Measurements from ENCODE around the gene NDUFS5. TPM values are rescaled to one million over a fixed set of nuclear protein-coding genes. Genes with fewer than 3 reads are reported as not detected.
"Not testable (repeated sequence)": the region's sequence is repeated elsewhere in the genome, so short reads cannot be mapped to it uniquely, and the experiment has no call there.

The NDUFS5 gene
- total RNA-seq, result 100 to 1,000 TPM; 363 to 848 (median 611) TPM

DNA sequence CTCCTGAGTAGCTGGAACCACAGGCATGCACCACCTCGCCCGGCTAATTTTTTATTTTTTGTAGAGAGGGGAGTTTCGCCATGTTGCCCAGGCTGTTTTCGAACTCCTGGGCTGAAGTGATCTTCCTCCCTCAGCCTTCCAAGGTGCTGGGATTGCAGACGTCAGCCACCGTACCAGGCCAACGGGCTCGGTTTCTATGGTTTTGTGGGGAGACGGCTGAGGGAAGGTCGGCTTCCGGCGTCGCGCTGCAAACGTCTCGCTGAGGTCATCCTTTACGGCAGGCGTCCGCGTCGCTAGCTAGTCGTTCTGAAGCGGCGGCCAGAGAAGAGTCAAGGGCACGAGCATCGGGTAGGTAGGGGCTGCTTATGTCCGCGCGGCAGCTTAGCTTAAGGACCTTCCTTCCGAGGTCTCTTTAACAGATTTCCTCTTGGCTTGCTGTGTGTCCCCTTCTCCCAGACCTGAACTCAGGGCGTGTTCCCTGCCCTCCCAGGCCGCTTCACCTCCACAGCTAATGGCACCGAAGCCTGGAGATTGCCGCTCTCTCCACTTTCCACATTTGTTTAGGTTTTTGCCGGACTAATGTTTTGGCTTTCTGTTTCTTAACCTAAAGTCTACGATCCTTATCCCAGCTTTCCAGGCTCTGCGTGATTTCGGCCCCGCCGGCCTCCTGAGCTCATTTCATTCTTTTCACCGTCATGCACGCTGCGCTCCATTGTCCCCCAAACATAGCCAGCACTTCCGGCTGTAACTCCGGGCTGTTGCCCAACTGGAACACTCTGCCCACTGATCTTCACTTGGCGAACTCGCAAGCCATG, at the start of gene NDUFS5:
Gene NDUFS5, plus strand, starts transcription at position 300 of the 815 bp plus-strand sequence. CDS start 2,375 bp downstream, outside the sequence.
- in situ Hi-C loops (cut with MboI; ENCODE audit: low pct_unique_long_range_greater_than_20kb in 2 of 9, low sequenced_read_pairs in 9 of 9, unreplicated experiment in 9 of 9), result no loop called here
- Histone ChIP-seq H3K4me1 (replicated peaks in 1 of 2) (peaks cover 5% of the 10 kb centered on the region in 2 donors), H3K27ac (peak within 1 kb of the TSS; percentile 78 to 91), H3K4me3 (peak within 1 kb of the TSS; percentile 59 to 83 (median 61))
- peak; percentile 86 to 96 (median 94) for ATAC-seq (replicated peaks in 6 of 8)
- WGBS, 10 experiments, result 0 to 2% (median 0%) methylated on average over 3 to 46 of the region's 47 CpGs

DNA sequence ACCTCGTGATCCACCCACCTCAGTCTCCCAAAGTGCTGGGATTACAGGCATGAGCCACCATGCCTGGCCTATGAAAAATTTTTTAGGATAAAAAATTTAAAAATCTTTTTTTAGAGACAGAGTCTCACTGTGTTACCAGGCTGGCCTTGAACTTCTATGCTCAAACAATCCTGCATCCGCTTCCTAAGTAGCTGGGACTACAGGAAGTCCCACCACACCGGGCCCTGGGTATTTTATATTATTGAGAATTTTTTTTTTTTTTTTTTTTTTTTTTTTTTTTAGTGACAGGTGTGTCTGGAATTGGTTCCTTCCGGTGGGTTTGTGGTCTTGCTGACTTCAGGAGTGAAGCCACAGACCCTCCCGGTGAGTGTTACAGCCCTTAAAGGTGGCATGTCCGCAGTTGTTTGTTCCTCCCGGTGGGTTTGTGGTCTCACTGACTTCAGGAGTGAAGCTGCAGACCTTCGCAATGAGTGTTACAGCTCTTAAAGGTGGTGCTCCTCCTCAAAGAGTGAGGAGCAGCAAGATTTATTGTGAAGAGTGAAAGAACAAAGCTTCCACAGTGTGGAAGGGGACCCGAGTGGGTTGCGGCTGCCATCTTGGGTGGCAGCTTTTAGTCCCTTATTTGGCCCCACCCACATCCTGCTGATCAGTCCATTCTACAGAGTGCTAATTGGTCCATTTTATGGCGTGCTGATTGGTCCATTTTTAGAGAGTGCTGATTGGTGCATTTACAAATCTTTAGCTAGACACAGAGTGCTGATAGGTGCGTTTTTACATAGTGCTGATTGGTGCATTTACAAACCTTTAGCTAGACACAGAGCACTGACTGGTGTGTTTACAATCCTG, 48.5 kb upstream of the NDUFS5 start:
- in situ Hi-C loops (cut with MboI; ENCODE audit: low pct_unique_long_range_greater_than_20kb in 2 of 9, low sequenced_read_pairs in 9 of 9, unreplicated experiment in 9 of 9); ATAC-seq (replicated peaks in 6 of 8); H3K4me3 ChIP-seq; H3K27ac ChIP-seq; H3K4me1 ChIP-seq (replicated peaks in 1 of 2): not testable (repeated sequence)
- 42 to 100% (median 77%) methylated on average over 2 to 12 of the region's 12 CpGs for WGBS, 10 experiments

DNA sequence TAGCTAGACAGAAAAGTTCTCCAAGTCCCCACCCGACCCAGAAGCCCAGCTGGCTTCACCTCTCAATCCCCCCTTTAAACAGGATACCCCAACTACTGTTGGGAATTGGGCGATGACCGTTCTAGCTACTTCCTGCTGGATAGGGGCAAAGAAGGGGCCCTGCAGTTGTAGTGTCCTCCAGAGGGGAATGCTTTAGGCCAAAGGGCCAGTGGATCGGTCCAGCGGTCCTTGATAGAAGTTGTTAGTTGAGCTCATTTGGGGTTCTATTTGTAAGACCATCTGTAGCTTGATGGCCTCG, 48.0 kb upstream of the NDUFS5 start:
- H3K27ac ChIP-seq; ATAC-seq (replicated peaks in 6 of 8); H3K4me3 ChIP-seq; in situ Hi-C loops (cut with MboI; ENCODE audit: low pct_unique_long_range_greater_than_20kb in 2 of 9, low sequenced_read_pairs in 9 of 9, unreplicated experiment in 9 of 9); H3K4me1 ChIP-seq (replicated peaks in 1 of 2): not testable (repeated sequence)
- 81 to 100% (median 90%) methylated on average over 1 to 5 of the region's 6 CpGs; no CpG with 5 or more reads in 4 of the 10 experiments for WGBS, 10 experiments

DNA sequence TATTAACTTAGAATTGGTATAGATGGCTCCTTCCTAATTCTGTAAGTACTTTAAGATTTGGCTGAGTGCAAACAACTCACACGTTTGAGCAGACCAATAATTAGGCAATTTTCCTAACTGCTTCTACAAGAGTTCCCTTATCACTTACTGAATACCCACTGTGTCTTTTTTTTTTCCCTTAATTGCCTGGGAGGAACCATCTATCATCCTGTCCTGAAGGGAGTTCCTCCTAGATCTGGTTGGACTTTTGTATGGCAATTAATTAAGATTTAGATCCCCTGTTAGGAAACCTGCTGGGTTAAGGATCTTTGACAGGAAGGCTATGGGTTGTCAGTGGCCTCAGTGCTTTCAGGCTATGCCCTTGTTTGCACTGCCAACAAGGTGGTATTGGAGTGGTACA, 46.8 kb upstream of the NDUFS5 start:
- ATAC-seq (replicated peaks in 6 of 8); H3K27ac ChIP-seq; in situ Hi-C loops (cut with MboI; ENCODE audit: low pct_unique_long_range_greater_than_20kb in 2 of 9, low sequenced_read_pairs in 9 of 9, unreplicated experiment in 9 of 9); H3K4me3 ChIP-seq; H3K4me1 ChIP-seq (replicated peaks in 1 of 2): not testable (repeated sequence)
- 0 to 83% (median 63%) methylated on average over 1 of the region's 1 CpG; no CpG with 5 or more reads in 4 of the 10 experiments for WGBS, 10 experiments

DNA sequence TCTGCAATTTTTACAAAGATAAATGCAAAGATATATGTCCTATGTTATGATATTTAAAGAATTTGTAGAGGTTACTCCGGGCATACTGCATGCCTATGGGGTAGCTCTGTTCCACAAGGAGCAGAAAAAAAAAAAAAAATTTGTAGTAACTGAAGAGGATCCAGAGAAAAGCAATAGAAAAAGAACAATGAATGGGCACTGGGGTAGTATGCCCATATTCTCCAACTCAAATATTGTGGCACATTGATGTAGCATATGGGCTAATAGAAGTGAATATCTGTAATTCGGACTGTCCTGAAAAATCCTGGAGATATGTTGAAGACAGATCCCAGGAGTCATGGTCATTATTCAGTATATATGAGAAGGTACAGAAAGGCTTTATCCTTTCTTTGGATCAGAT, 36.2 kb upstream of the NDUFS5 start:
- in situ Hi-C loops (cut with MboI; ENCODE audit: low pct_unique_long_range_greater_than_20kb in 2 of 9, low sequenced_read_pairs in 9 of 9, unreplicated experiment in 9 of 9), result no loop called here
- H3K4me3 ChIP-seq, result no peak overlapping the region
- WGBS, 10 experiments, result 38 to 100% (median 66%) methylated on average over 1 to 2 of the region's 2 CpGs
- ATAC-seq (replicated peaks in 6 of 8), result no peak
- no peak overlapping the region for H3K27ac ChIP-seq
- H3K4me1 ChIP-seq (replicated peaks in 1 of 2), result peaks cover 14% of the 10 kb centered on the region in 2 donors

DNA sequence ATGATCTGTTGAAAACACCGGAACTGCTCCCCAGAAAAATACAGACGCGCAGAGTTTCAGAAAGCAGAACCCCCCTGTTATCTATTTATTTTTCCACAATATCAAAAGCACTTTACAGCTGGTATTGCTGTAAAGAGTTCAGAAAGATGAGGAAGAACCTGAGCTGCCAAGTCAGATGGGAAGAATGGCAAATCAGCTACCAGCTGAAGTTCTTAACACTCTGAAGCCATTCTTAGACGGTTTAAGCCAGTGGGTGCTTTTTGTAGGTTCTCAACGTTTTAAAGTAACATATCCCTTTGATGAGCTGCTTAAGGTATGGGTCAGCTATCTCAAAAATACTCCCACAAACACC, 35.8 kb upstream of the NDUFS5 start:
- WGBS, 10 experiments, result 20 to 94% (median 42%) methylated on average over 1 to 5 of the region's 5 CpGs; no CpG with 5 or more reads in 2 of the 10 experiments
- Histone ChIP-seq H3K4me1 (replicated peaks in 1 of 2) (peaks cover 14% of the 10 kb centered on the region in 2 donors), H3K4me3 (peak overlapping the region; percentile 70 to 93 (median 91)), H3K27ac (peak overlapping the region; percentile 74 to 91)
- ATAC-seq (replicated peaks in 6 of 8), result no peak
- in situ Hi-C loops (cut with MboI; ENCODE audit: low pct_unique_long_range_greater_than_20kb in 2 of 9, low sequenced_read_pairs in 9 of 9, unreplicated experiment in 9 of 9), result no loop called here

DNA sequence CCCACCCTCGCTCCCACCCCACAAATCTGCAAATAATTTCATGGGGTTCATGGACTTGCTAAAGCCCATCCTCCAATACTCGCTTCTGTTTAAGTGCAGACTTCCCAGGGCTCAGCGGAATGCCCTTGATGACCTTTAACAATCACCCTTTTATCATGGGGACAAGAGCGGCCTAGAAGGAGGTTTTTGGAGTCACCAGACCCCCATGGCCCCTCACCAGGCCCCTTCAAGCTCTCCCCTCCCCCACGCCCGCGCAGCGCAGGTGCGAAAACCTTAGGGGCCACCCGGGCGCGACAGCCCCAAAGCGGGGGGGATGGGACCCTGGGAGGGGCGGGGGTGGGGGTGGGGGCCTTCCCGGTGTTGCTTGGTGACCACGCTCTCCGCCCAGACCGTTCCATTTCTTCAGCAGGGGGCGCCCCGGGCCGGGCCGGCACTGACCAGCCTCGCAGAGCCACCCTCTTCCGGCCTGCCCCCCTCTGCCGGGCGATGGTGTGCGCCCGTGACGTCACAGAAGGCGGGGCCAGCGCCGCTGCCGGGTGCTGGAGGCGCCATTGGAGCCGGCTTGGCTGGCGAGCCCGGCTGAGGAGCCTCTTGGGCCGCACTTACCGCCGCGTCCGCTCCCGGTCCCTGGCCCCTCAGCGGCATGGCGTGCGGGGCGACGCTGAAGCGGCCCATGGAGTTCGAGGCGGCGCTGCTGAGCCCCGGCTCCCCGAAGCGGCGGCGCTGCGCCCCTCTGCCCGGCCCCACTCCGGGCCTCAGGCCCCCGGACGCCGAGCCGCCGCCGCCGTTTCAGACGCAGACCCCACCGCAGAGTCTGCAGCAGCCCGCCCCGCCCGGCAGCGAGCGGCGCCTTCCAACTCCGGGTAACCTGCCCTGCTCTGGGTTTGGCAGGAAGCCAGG, 35.2 kb upstream of the NDUFS5 start, which contains the start of gene AKIRIN1:
Gene AKIRIN1, plus strand, starts transcription at position 539 of the 900 bp plus-strand sequence. Its CDS starts 105 bp downstream, at position 644.
- H3K4me3 ChIP-seq, result peak within 1 kb of the TSS; percentile 70 to 93 (median 91)
- ATAC-seq (replicated peaks in 6 of 8), result peak; percentile 84 to 96 (median 94)
- H3K4me1 ChIP-seq (replicated peaks in 1 of 2), result peaks cover 14% of the 10 kb centered on the region in 2 donors
- 0 to 17% (median 2%) methylated on average over 1 to 4 of the region's 76 CpGs; no CpG with 5 or more reads in 6 of the 10 experiments for WGBS, 10 experiments
- peak within 1 kb of the TSS; percentile 91 to 92 for H3K27ac ChIP-seq
- in situ Hi-C loops (cut with MboI; ENCODE audit: low pct_unique_long_range_greater_than_20kb in 2 of 9, low sequenced_read_pairs in 9 of 9, unreplicated experiment in 9 of 9), result no loop called here

DNA sequence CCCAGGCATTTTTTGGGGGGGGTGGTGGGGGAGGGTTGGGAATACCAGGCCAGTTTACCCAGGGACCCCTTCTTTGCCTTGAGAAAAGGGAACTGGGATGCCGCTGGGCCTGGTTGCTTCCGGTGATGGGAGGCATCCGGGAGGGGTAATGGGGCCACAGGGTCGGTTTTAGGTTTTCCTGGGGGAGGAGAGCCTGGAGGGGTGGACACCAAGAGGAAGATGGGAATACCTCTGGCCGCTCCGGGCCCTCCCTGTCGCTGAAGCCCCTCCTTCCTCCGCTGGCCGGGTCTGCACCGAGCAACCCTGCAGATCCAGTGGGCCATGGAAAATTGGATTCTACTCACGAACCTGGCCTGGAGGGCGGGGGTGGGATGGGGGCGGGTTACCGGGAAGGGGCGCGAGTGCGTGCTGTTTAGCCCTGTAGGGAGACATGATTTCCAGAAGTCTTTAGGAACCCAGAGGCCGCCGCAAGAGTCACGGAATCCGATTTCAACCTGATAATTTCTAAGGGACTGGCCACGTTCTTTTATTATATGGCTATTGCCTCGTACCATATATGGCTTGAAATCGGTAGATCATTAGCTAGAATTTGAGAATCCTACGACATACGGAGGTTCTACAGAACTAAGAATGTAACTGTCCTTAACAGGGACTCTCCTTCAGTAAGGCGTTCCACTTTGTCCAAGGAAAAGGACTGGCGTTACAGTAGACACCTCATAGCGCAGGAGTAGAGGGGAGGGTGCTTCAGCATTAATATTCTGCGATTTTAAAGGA, 34.3 kb upstream of the NDUFS5 start:
- WGBS, 10 experiments, result 0 to 7% (median 0%) methylated on average over 1 to 14 of the region's 30 CpGs
- H3K4me3 ChIP-seq, result peak overlapping the region; percentile 70 to 93 (median 91)
- in situ Hi-C loops (cut with MboI; ENCODE audit: low pct_unique_long_range_greater_than_20kb in 2 of 9, low sequenced_read_pairs in 9 of 9, unreplicated experiment in 9 of 9), result no loop called here
- peak overlapping the region; percentile 91 to 92 for H3K27ac ChIP-seq
- ATAC-seq (replicated peaks in 6 of 8), result peak; percentile 19 to 46 (median 42)
- H3K4me1 ChIP-seq (replicated peaks in 1 of 2), result peaks cover 14% of the 10 kb centered on the region in 2 donors

DNA sequence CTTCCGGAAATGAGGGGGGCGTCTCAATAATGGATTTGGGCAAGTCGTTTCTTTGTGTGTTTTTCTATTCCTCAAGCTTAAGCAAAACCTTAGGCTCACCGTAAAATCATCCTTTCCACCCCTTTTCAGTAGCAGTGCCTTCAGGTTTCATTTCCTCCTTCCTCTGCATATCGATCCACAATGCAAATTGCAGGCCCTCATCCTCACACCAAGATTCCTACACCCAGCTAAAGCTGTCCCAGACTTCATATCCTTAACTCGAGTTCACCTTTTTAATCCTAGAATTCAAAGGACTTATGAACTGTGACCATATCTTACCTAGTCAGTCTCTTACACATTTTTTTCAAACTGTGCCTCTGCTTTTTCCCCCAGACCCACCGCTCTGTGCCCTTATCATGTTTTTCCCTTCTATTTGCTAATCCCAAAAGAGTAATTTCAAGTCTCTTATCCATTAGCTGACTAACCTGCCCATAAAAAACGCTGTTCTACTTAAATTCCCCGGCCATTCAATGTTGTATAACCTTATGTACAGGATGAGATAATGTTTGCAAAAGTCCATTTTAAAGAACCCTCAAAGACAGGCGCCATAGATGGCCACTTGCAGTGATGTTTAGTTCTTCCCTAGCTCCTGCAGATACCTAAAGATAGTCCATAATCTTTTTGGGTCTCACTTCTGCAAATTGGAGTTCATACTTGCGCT, 33.6 kb upstream of the NDUFS5 start:
- in situ Hi-C loops (cut with MboI; ENCODE audit: low pct_unique_long_range_greater_than_20kb in 2 of 9, low sequenced_read_pairs in 9 of 9, unreplicated experiment in 9 of 9), result no loop called here
- peak overlapping the region; percentile 70 to 93 (median 91) for H3K4me3 ChIP-seq
- WGBS, 10 experiments, result 5 to 30% (median 22%) methylated on average over 2 to 11 of the region's 11 CpGs

DNA sequence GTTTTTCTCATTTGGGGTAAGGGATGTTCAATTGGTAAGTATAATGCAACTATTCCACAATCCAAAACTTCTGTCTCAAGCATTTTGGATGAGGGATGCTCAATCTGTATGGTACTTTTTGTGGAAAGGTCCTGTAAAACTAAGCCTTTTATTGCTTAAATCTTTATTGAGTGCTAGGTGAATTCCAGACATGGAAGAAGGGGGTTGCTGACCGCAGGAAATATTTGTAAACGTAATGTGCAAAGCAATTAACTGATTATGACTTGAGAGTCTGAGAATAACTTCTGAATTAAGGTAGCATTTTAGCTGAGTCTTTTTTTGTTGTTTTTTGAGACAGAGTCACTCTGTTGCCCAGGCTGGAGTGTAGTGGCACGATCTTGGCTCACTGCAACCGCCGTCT, 32.0 kb upstream of the NDUFS5 start:
- Histone ChIP-seq H3K27ac (no peak overlapping the region), H3K4me3 (no peak overlapping the region), H3K4me1 (replicated peaks in 1 of 2) (peaks cover 14% of the 10 kb centered on the region in 2 donors)
- ATAC-seq (replicated peaks in 6 of 8), result no peak
- 72 to 100% (median 95%) methylated on average over 1 to 5 of the region's 5 CpGs for WGBS, 10 experiments
- in situ Hi-C loops (cut with MboI; ENCODE audit: low pct_unique_long_range_greater_than_20kb in 2 of 9, low sequenced_read_pairs in 9 of 9, unreplicated experiment in 9 of 9), result no loop called here

More for the DNA sequence above, 33.6 kb upstream of the NDUFS5 start:
- Histone ChIP-seq H3K27ac (peak overlapping the region in 1 of 2 donors; percentile 91), H3K4me1 (replicated peaks in 1 of 2) (peaks cover 14% of the 10 kb centered on the region in 2 donors)
- ATAC-seq (replicated peaks in 6 of 8), result peak in 1 of 8 experiments; percentile 2

DNA sequence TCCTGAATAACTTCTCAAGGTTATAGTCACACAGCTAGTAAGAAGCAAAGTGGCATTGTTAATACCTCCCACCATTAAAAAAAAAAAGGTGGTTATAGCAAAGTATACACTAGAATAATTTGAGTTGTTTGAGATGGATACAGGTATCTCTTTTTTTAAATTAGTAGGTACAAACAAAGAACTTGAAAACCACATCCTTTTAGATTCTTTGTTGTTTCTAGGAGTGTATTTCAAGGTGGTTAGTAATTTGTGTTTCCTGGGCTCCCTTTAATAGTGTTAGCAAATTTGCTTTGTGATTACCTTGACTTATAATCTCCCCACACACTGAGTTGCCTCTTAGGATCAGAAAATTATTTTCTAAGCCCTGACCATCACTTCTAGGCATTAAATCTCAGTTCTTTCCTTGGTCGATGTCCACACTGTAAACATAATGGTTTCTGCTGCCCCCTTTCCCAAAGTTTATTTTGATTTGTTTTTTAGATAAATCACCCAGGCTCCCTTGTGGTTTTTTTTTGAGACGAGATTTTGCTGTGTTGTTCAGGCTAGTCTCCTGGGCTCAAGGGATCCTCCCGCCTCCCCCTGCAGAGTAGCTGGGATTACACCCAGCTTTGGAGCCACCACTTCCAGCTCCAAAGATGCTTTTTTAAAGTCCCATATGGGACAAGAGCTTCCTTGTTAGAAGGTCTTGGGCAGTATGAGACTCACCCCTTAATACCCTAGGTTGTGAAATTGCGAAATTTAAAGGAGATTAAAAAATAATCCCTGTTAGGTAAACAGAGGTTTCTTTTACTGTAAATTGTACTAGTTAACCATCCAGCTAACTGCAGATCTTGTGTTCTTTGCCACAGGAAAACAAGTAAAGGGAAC, 28.9 kb upstream of the NDUFS5 start:
- in situ Hi-C loops (cut with MboI; ENCODE audit: low pct_unique_long_range_greater_than_20kb in 2 of 9, low sequenced_read_pairs in 9 of 9, unreplicated experiment in 9 of 9), result no loop called here
- WGBS, 10 experiments, result 0 to 100% (median 69%) methylated on average over 1 to 4 of the region's 4 CpGs; no CpG with 5 or more reads in 3 of the 10 experiments
- Histone ChIP-seq H3K27ac (no peak overlapping the region), H3K4me1 (replicated peaks in 1 of 2) (peaks cover 6 to 7% of the 10 kb centered on the region in 2 donors), H3K4me3 (no peak overlapping the region)
- no peak for ATAC-seq (replicated peaks in 6 of 8)

Measured in motor neuron (in vitro differentiated cells).